Keratinocyte (primary cell): ENCODE results near the gene CACNA1I. TPM values are rescaled to one million over a fixed set of nuclear protein-coding genes. Genes with fewer than 3 reads are reported as not detected.

Source experiments
- DNase-seq: peaks from one replicate; pipeline ENCODE4 v3.0.0-alpha.2; 2011; ENCODE audit warnings: low read depth, missing footprints, low spot score
- FAIRE-seq: peaks from 2 replicates; lab custom pipeline; 2011; peaks lifted over from hg19 to GRCh38; lab: Jason Lieb, UNC
- H2AFZ ChIP-seq: 2 replicates; pipeline ENCODE4 v1.6.0; 2012; ENCODE audit warnings: low read length, control low read depth, inconsistent platforms; ENCODE audit not compliant: control insufficient read depth
- H3K27ac ChIP-seq: 2 replicates; pipeline ENCODE4 v1.5.1; 2011; ENCODE audit warnings: low read length; ENCODE audit not compliant: control insufficient read depth, insufficient read depth
- H3K27me3 ChIP-seq: 3 replicates; pipeline ENCODE4 v1.6.0; 2011; ENCODE audit warnings: low read length; ENCODE audit not compliant: control insufficient read depth, insufficient read depth; ENCODE audit errors: extremely low read depth
- H3K36me3 ChIP-seq, 2 experiments: 2 replicates in 1 of 2; 3 replicates in 1 of 2; pipeline ENCODE4 v1.5.1; 2011; ENCODE audit warnings: low read length in 2 of 2, mild to moderate bottlenecking in 1 of 2; ENCODE audit not compliant: control insufficient read depth in 2 of 2, insufficient read depth in 2 of 2; ENCODE audit errors: extremely low read depth in 1 of 2
- H3K4me1 ChIP-seq: 3 replicates; pipeline ENCODE4 v1.5.1; 2011; ENCODE audit warnings: low read length; ENCODE audit not compliant: control insufficient read depth, insufficient read depth; ENCODE audit errors: extremely low read depth
- H3K4me2 ChIP-seq: 3 replicates; pipeline ENCODE4 v1.6.0; 2011; ENCODE audit warnings: low read depth, low read length; ENCODE audit not compliant: control insufficient read depth, insufficient read depth; ENCODE audit errors: extremely low read depth
- H3K4me3 ChIP-seq, 3 experiments: fragments of 200-600 bp in 1 of 3; sonication (generic) in 1 of 3; 2 replicates in 2 of 3; 3 replicates in 1 of 3; pipeline ENCODE4 v1.5.1; 2011 to 2016; ENCODE audit warnings: low read length in 3 of 3, mild to moderate bottlenecking in 3 of 3, control low read depth in 2 of 3, inconsistent platforms in 1 of 3, low read depth in 1 of 3, mixed read lengths in 1 of 3, mixed run types in 1 of 3, moderate library complexity in 1 of 3; ENCODE audit not compliant: control insufficient read depth in 2 of 3, insufficient read depth in 2 of 3; ENCODE audit errors: extremely low read depth in 1 of 3
- H3K79me2 ChIP-seq: 2 replicates; pipeline ENCODE4 v1.6.0; 2012; ENCODE audit warnings: low read length; ENCODE audit not compliant: control insufficient read depth, insufficient read depth
- H3K9ac ChIP-seq: 3 replicates; pipeline ENCODE4 v1.6.0; 2011; ENCODE audit warnings: low read length; ENCODE audit not compliant: control insufficient read depth, insufficient read depth; ENCODE audit errors: extremely low read depth
- H3K9me1 ChIP-seq: 3 replicates; pipeline ENCODE4 v1.6.0; 2011; ENCODE audit warnings: low read length; ENCODE audit not compliant: control insufficient read depth, insufficient read depth; ENCODE audit errors: extremely low read depth
- H3K9me3 ChIP-seq: 2 replicates; pipeline ENCODE4 v1.5.1; 2012; ENCODE audit warnings: low read depth, low read length; ENCODE audit not compliant: control insufficient read depth
- H4K20me1 ChIP-seq: 3 replicates; pipeline ENCODE4 v1.6.0; 2011; ENCODE audit warnings: low read length; ENCODE audit not compliant: control insufficient read depth, insufficient read depth; ENCODE audit errors: extremely low read depth
- EZH2 ChIP-seq: IDR thresholded peaks from one replicate; pipeline ENCODE4 v1.6.1; 2012; ENCODE audit warnings: inconsistent platforms, mild to moderate bottlenecking, low read length, moderate library complexity
- dilution Hi-C: fragments of 300-500 bp; cut with MboI; formaldehyde crosslinking; loops from one replicate; pipeline ENCODE4 v1.7.0; 2020; ENCODE audit warnings: low sequenced_read_pairs; ENCODE audit not compliant: extremely low pct_ligation_motif_present
- polyA plus RNA-seq, 5 experiments: library from polyadenylated mRNA; depleted of rRNA in 3 of 5; stranded (reverse) in 3 of 5; stranded (forward) in 1 of 5; unstranded in 1 of 5; fragments of >200 nt; gene quantifications; 1 replicate in 1 of 5; 2 replicates in 3 of 5; 3 replicates in 1 of 5; pipeline versions ENCODE4 v1.2.1 to v1.2.3, GENCODE V29; 2011 to 2012; ENCODE audit warnings: missing spikeins in 2 of 5, low read depth in 1 of 5, low replicate concordance in 1 of 5
- TF ChIP-seq, protein P1 (sequence below), 3 experiments: IDR thresholded peaks in 1 of 3; conservative IDR thresholded peaks in 1 of 3; optimal IDR thresholded peaks in 1 of 3; 2 replicates in 2 of 3; 3 replicates in 1 of 3; pipeline versions ENCODE3 to v1.5.1; 2011; ENCODE audit warnings: low read length in 3 of 3, mild to moderate bottlenecking in 3 of 3, moderate library complexity in 2 of 3, control low read depth in 1 of 3, inconsistent platforms in 1 of 3; ENCODE audit not compliant: insufficient read depth in 2 of 3; ENCODE audit errors: extremely low read depth in 1 of 3

Gene CACNA1I
- polyA plus RNA-seq, 1 donor (not counting 4 experiments of a cell fraction or from before 2014, with no cell fraction given) = not detected

DNA sequence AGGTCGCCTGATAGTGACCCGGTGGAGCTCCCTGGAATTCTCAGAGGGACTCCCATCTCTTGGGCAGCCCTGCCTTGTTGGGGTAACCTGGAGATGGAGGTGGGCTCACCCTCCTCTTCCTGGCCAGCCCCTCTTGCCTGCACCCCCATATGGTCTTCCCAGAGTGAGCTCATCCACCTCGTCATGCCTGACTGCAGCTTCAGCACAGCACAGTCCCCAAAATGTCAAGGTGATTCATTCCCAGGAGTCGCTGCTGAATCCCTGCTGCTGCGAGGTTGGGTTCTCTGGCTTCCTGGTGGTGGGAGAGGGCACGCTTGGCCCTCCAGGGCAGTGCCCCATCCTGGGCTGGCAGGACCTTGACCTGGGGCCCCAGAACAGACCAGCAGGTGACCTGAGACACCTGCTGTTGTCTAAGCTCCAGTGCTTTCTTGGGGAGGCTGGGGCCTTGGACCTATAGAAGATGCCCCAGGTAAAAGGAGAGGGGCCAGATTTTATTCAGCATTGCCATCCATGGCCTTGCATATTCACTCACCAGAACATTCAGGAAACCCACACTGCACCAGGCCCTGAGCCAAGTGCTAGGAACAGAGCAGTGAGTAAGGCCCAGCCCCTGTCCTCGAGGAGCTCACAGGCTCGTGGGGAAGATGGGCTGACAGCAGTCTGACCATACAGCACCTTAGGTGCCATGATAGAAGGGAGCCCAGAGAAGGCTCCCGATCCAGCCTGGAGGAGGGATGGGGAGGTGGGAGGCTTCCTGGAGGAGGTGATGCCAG lies 72.9 kb downstream of the CACNA1I start:
- TF ChIP-seq EZH2 = no peak
- TF ChIP-seq, protein P1, sequence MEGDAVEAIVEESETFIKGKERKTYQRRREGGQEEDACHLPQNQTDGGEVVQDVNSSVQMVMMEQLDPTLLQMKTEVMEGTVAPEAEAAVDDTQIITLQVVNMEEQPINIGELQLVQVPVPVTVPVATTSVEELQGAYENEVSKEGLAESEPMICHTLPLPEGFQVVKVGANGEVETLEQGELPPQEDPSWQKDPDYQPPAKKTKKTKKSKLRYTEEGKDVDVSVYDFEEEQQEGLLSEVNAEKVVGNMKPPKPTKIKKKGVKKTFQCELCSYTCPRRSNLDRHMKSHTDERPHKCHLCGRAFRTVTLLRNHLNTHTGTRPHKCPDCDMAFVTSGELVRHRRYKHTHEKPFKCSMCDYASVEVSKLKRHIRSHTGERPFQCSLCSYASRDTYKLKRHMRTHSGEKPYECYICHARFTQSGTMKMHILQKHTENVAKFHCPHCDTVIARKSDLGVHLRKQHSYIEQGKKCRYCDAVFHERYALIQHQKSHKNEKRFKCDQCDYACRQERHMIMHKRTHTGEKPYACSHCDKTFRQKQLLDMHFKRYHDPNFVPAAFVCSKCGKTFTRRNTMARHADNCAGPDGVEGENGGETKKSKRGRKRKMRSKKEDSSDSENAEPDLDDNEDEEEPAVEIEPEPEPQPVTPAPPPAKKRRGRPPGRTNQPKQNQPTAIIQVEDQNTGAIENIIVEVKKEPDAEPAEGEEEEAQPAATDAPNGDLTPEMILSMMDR (optimal IDR thresholded peaks at IDR 0.05 in 1 of 3, IDR thresholded peaks at IDR 0.05 in 1 of 3, conservative IDR thresholded peaks at IDR 0.05 in 1 of 3; ENCODE audit: extremely low read depth in 1 of 3, insufficient read depth in 2 of 3, low read length in 3 of 3) = no peak
- Histone ChIP-seq H3K4me3 (no peak overlapping the region), H3K4me2 (no peak overlapping the region), H3K9me1 (no peaks in the 10 kb centered on the region), H3K4me1 (no peaks in the 10 kb centered on the region), H3K27me3 (peaks cover 14% of the 10 kb centered on the region), H3K27ac (no peak overlapping the region), H4K20me1 (no peaks in the 10 kb centered on the region), H3K9ac (no peak overlapping the region), H2AFZ (no peak overlapping the region), H3K9me3 (no peaks in the 10 kb centered on the region), H3K36me3 (no peaks in the 10 kb centered on the region), H3K79me2 (no peaks in the 10 kb centered on the region)
- dilution Hi-C loops = no loop called here
- FAIRE-seq (no peak), DNase-seq (no peak)

DNA sequence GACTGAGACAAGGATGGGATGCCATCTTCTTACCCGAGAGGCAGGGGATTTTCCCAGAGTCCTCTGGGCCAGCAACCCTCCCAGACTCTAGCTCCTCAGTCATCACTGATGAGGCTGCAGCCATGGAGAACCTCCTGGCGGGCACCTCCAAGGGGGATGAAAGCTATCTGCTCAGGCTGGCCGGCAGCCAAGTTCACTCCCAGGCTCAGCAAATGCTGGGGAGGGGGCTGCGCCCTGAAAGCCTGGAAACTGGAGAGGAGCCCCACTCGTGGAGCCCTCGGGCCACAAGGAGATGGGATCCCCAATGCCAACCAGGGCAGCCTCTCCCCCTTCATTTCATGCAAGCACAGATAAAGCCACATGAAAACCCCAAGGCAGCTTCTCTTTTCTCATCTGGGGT lies 75.0 kb downstream of the CACNA1I start:
- TF ChIP-seq, protein P1 (optimal IDR thresholded peaks at IDR 0.05 in 1 of 3, IDR thresholded peaks at IDR 0.05 in 1 of 3, conservative IDR thresholded peaks at IDR 0.05 in 1 of 3; ENCODE audit: extremely low read depth in 1 of 3, insufficient read depth in 2 of 3, low read length in 3 of 3) = no peak
- TF ChIP-seq EZH2 = no peak
- H3K36me3 ChIP-seq = no peaks in the 10 kb centered on the region
- no peak overlapping the region for H3K27ac ChIP-seq
- no peak overlapping the region for H3K4me3 ChIP-seq
- peaks cover 14% of the 10 kb centered on the region for H3K27me3 ChIP-seq
- no peaks in the 10 kb centered on the region for H4K20me1 ChIP-seq
- H3K9ac ChIP-seq = no peak overlapping the region
- dilution Hi-C loops = no loop called here
- no peak overlapping the region for H2AFZ ChIP-seq
- H3K9me1 ChIP-seq = no peaks in the 10 kb centered on the region
- DNase-seq = no peak
- no peak overlapping the region for H3K4me2 ChIP-seq
- H3K9me3 ChIP-seq = no peaks in the 10 kb centered on the region
- no peak for FAIRE-seq
- H3K79me2 ChIP-seq = no peaks in the 10 kb centered on the region
- no peaks in the 10 kb centered on the region for H3K4me1 ChIP-seq
